Lower lobe of right lung (tissue), 2 donors: Measurements from ENCODE around the gene OGT. TPM values are rescaled to one million over a fixed set of nuclear protein-coding genes. Genes with fewer than 3 reads are reported as not detected.
"Not testable (repeated sequence)": the region's sequence is repeated elsewhere in the genome, so short reads cannot be mapped to it uniquely, and the experiment has no call there.

Experiments used
- ATAC-seq, 2 donors: fragments of 200-7000 bp; cut with Tn5 transposase; one replicate each; pipeline ENCODE4 v1.9.1; 2020 to 2022; ENCODE audit warnings: mild to moderate bottlenecking in 2 of 2, moderate library complexity in 2 of 2
- DNase-seq: peaks from one replicate; pipeline ENCODE4 v3.0.0-alpha.2; 2020
- H3K27ac ChIP-seq: fragments of 200-600 bp; one replicate; pipeline ENCODE4 v1.8.0; 2022
- H3K27me3 ChIP-seq: fragments of 200-600 bp; one replicate; pipeline ENCODE4 v1.8.0; 2022; ENCODE audit warnings: low read depth
- H3K36me3 ChIP-seq: fragments of 200-600 bp; one replicate; pipeline ENCODE4 v1.8.0; 2022; ENCODE audit warnings: mild to moderate bottlenecking
- H3K4me1 ChIP-seq: fragments of 200-600 bp; one replicate; pipeline ENCODE4 v1.8.0; 2022
- H3K4me3 ChIP-seq: fragments of 200-600 bp; one replicate; pipeline ENCODE4 v1.8.0; 2022; ENCODE audit warnings: mild to moderate bottlenecking
- H3K9me3 ChIP-seq: fragments of 200-600 bp; one replicate; pipeline ENCODE4 v1.8.0; 2022
- intact Hi-C: fragments of 100-400 bp; cut with DNase I; formaldehyde crosslinking; loops from one replicate; pipeline ENCODE4 v1.11.0; 2022
- total RNA-seq: library from RNA; stranded (reverse); fragmentation: NEBNext Ultra II Directional; extraction: Animal tissue kit (Norgen Biotek cat#: 25700); gene quantifications from one replicate; pipeline ENCODE4 v1.2.1, GENCODE V29; 2021
- TF ChIP-seq, protein P1 (sequence below): fragments of 200-600 bp; IDR thresholded peaks from one replicate; pipeline ENCODE4 v1.8.0; 2022; ENCODE audit warnings: antibody characterized with exemption, mild to moderate bottlenecking
- donor health status: DM: no; HTN: yes; CAD: no; lungs with severe emphysema.

Gene OGT
- total RNA-seq, 1 donor from 2014 or later: 149 TPM

DNA sequence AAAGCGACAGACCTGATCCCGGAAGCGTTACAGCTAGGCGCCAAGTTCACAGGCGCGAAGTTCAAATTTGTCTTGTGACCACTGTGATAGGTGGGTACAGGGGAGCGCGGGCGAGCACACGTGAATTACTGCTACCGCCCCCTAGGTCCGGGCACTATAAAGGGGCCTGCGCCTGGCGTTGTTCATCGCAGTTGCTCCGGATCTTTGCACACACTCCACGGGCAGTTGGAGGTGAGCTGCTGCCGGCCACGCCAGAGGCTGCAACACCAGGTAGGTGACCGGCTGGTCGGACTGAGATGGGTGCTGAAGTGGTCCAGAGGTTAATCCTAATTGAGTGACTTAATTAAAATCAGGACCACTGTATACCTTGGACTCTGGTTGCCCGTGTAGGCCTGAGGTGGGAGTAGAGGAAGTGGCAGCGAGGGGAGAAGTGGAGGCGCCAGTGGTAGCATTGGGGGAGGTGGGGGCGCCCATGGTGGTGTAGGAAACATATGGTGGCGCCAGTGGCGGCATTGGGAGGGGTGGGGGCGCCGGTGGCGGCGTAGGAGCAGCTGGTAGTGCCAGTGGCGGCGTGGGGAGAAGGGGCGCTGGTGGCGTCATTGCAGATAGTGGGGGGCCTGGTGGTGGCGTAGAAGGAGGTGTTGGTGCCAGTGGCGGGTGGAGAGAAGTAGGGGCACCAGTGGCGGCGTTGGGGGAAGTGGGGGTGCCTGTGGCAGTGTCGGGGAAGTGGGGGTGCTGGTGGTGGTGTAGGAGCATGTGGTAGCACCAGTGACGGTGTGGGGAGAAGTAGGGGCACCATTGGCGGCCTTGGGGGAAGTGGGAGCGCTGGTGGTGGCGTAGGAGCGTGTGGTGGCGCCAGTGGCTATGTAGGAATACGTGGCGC is 45.6 kb downstream of the OGT start, which contains the start of gene GCNA:
Gene GCNA, plus strand, starts transcription at position 185 of the 883 bp plus-strand sequence. CDS start 2,385 bp downstream, outside the sequence.
- Histone ChIP-seq H3K36me3 (peaks cover 33% of the 10 kb centered on the region), H3K27me3 (no peaks in the 10 kb centered on the region), H3K4me1 (no peaks in the 10 kb centered on the region), H3K9me3 (no peaks in the 10 kb centered on the region), H3K4me3 (no peak within 1 kb of the TSS), H3K27ac (no peak within 1 kb of the TSS)
- DNase-seq (no peak), ATAC-seq (no peak)
- TF ChIP-seq, protein P1, sequence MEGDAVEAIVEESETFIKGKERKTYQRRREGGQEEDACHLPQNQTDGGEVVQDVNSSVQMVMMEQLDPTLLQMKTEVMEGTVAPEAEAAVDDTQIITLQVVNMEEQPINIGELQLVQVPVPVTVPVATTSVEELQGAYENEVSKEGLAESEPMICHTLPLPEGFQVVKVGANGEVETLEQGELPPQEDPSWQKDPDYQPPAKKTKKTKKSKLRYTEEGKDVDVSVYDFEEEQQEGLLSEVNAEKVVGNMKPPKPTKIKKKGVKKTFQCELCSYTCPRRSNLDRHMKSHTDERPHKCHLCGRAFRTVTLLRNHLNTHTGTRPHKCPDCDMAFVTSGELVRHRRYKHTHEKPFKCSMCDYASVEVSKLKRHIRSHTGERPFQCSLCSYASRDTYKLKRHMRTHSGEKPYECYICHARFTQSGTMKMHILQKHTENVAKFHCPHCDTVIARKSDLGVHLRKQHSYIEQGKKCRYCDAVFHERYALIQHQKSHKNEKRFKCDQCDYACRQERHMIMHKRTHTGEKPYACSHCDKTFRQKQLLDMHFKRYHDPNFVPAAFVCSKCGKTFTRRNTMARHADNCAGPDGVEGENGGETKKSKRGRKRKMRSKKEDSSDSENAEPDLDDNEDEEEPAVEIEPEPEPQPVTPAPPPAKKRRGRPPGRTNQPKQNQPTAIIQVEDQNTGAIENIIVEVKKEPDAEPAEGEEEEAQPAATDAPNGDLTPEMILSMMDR: no peak
- intact Hi-C loops: no loop called here

- ATAC-seq: peak in 1 of 2 donors; percentile 12
- Histone ChIP-seq H3K27ac (no peak overlapping the region), H3K9me3 (no peaks in the 10 kb centered on the region), H3K4me3 (no peak overlapping the region), H3K36me3 (peaks cover 25% of the 10 kb centered on the region), H3K4me1 (no peaks in the 10 kb centered on the region), H3K27me3 (no peaks in the 10 kb centered on the region)
- intact Hi-C loops: no loop called here
- TF ChIP-seq, protein P1: no peak
- DNase-seq: no peak
These were observed 46.5 kb downstream of the OGT start for GRCh38 chrX:71579136-71579989.

DNA sequence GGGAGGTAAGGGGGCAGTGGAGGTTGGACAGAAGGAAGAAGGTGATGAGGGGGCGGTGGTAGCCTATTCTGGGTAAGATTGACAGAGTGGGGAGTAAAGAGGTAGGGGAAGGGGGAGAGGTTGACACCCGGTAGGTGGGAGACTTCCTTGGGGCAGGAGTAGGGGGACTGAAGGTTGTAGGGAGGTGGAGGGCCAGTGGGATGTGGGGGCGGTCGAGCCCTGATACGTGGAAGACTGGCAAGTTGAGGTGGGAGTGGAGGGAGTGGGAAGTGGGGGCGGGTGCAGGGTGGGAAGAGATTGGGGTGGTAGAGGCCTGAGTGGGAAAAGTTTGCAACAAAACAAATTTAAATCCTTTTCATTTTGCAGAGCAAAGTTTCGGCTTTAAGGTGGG is 47.1 kb downstream of the OGT start:
- no peak for ATAC-seq
- Histone ChIP-seq H3K27ac (no peak overlapping the region), H3K9me3 (no peaks in the 10 kb centered on the region), H3K4me3 (no peak overlapping the region), H3K4me1 (no peaks in the 10 kb centered on the region), H3K36me3 (peaks cover 18% of the 10 kb centered on the region), H3K27me3 (no peaks in the 10 kb centered on the region)
- intact Hi-C loops: no loop called here
- TF ChIP-seq, protein P1: no peak
- no peak for DNase-seq

GRCh38 chrX:71581210-71581609 is 48.3 kb downstream of the OGT start:
- H3K4me1 ChIP-seq: no peaks in the 10 kb centered on the region
- no peak for ATAC-seq
- no peaks in the 10 kb centered on the region for H3K9me3 ChIP-seq
- H3K4me3 ChIP-seq: no peak overlapping the region
- TF ChIP-seq, protein P1: no peak
- H3K27ac ChIP-seq: no peak overlapping the region
- H3K36me3 ChIP-seq: peaks cover 6% of the 10 kb centered on the region
- no peak for DNase-seq
- H3K27me3 ChIP-seq: no peaks in the 10 kb centered on the region
- intact Hi-C loops: no loop called here

DNA sequence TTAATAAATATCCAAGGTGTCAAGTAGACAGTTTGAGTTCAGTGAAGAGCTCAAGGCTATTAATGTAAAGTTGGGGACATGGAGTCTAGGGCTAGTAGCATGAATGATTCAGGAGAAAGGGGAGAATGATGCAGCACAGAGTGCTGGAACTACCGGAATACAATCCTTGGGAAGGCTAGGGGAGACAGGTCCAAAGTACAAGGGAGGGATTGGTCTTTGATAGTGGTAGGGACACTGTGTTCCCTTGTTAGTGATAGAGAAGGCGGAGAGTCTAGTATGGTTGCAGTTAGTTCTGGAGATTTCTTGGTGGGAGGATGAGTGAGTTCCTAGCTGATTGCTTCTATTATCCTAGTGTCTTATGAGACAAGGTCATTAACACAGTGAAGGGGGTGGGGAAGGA is 54.0 kb downstream of the OGT start:
- no peaks in the 10 kb centered on the region for H3K4me1 ChIP-seq
- H3K36me3 ChIP-seq: no peaks in the 10 kb centered on the region
- no peaks in the 10 kb centered on the region for H3K27me3 ChIP-seq
- TF ChIP-seq, protein P1: no peak
- intact Hi-C loops: no loop called here
- H3K9me3 ChIP-seq: no peaks in the 10 kb centered on the region
- no peak for DNase-seq
- no peak for ATAC-seq
- H3K4me3 ChIP-seq: no peak overlapping the region
- H3K27ac ChIP-seq: no peak overlapping the region

DNA sequence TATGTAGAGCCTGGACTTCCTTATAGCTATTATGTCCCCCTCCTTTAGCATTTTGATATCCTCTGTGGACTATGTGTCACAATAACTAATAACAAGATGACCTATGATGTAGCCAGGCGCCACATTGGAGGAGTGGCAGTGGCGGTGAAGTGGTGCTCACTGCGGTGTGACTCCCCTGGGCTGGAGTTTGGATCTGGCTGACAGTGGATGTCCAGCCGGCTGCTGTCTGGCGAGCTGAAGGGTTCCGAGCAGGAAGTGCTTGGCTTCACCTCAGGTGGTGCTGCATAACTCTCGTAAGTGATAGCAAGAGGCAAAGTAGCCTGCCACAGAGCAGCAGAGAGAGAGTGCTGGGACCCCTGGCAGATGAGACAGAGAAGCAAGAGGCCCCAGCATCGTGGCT is 60.3 kb downstream of the OGT start:
- intact Hi-C loops, H3K4me1 ChIP-seq, DNase-seq, H3K36me3 ChIP-seq, H3K27ac ChIP-seq, ATAC-seq, H3K27me3 ChIP-seq, H3K9me3 ChIP-seq, H3K4me3 ChIP-seq: not testable (repeated sequence)
